Measurements from ENCODE around the gene ATG3. TPM values are rescaled to one million over a fixed set of nuclear protein-coding genes. Genes with fewer than 3 reads are reported as not detected.
"Not testable (repeated sequence)": the region's sequence is repeated elsewhere in the genome, so short reads cannot be mapped to it uniquely, and the experiment has no call there.

The ATG3 gene
- total RNA-seq, 1 donor from 2014 or later, result 58.5 TPM

GRCh38 chr3:112564940-112565305, 3.2 kb upstream of the ATG3 start:
- no peak for DNase-seq (ENCODE audit: low read depth)
- TF ChIP-seq, protein P1, sequence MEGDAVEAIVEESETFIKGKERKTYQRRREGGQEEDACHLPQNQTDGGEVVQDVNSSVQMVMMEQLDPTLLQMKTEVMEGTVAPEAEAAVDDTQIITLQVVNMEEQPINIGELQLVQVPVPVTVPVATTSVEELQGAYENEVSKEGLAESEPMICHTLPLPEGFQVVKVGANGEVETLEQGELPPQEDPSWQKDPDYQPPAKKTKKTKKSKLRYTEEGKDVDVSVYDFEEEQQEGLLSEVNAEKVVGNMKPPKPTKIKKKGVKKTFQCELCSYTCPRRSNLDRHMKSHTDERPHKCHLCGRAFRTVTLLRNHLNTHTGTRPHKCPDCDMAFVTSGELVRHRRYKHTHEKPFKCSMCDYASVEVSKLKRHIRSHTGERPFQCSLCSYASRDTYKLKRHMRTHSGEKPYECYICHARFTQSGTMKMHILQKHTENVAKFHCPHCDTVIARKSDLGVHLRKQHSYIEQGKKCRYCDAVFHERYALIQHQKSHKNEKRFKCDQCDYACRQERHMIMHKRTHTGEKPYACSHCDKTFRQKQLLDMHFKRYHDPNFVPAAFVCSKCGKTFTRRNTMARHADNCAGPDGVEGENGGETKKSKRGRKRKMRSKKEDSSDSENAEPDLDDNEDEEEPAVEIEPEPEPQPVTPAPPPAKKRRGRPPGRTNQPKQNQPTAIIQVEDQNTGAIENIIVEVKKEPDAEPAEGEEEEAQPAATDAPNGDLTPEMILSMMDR (conservative IDR thresholded peaks at IDR 0.05; ENCODE audit: low read depth, low read length), result no peak
- no peak overlapping the region for H3K4me3 ChIP-seq (ENCODE audit: low read depth, low read length)

- not testable (repeated sequence) for DNase-seq (ENCODE audit: low read depth); H3K4me3 ChIP-seq (ENCODE audit: low read depth, low read length)
Measured at GRCh38 chr3:112564247-112564939, 2.6 kb upstream of the ATG3 start.

DNA sequence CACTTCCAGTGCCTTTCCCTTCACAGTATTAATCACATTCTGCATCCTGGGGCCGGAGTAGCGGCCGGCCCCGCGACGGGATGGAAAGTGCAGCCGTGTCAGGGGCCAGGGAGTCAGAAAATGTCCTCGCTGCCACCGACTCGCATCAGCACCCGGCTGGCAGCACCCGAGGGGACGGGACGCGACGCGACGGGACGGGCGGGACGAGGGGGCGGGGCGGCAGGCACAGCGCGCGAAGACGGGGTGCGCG, 353 bp downstream of the ATG3 start:
- TF ChIP-seq, protein P1 (conservative IDR thresholded peaks at IDR 0.05; ENCODE audit: low read depth, low read length), result no peak
- no peak for DNase-seq (ENCODE audit: low read depth)
- peak overlapping the region; percentile 62 for H3K4me3 ChIP-seq (ENCODE audit: low read depth, low read length)

- TF ChIP-seq, protein P1 (conservative IDR thresholded peaks at IDR 0.05; ENCODE audit: low read depth, low read length), result no peak
- peak overlapping the region; percentile 62 for H3K4me3 ChIP-seq (ENCODE audit: low read depth, low read length)
- DNase-seq (ENCODE audit: low read depth), result peak; percentile 46
Measured at GRCh38 chr3:112560721-112561483, 860 bp downstream of the ATG3 start.

DNA sequence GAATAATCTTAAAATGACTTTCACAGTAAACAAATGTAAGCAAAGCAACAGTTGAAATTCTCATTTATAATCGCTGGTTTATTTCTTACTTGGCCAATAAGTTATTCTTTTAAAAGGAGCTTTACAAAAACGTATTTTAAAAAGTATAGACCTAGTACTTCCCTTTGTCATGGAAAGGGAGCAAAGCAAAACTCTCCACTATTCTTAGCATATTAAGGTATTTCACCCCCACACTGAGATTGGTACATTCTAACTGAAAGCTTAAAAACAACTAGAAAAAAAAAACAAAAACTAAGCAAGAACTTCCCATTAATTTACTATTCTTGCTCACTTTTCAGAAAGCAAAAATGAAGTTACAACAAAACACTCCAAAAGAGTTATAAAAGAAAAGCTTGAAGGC, 1.5 kb downstream of the ATG3 start:
- H3K4me3 ChIP-seq (ENCODE audit: low read depth, low read length), result peak overlapping the region; percentile 62
- DNase-seq (ENCODE audit: low read depth), result no peak
- TF ChIP-seq, protein P1 (conservative IDR thresholded peaks at IDR 0.05; ENCODE audit: low read depth, low read length), result no peak

DNA sequence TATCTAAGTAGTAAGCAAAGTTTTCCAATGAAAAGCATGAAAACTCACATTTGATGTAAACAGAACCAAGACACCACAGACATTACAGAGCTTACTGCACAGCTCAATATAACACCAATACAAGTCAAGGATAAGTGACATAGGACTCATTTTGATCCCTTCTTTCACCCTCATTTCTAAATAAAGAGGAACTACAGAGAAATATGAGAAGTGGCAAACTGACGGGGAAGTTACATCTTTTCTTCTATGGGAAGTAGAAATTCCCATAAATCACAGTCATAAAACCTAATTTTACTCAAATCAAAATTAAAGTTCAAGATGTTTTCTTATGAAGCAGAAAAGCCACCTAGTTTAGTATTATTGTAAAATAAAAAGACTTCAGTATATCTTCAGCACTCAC, 3.8 kb downstream of the ATG3 start:
- TF ChIP-seq, protein P1 (conservative IDR thresholded peaks at IDR 0.05; ENCODE audit: low read depth, low read length), result no peak
- DNase-seq (ENCODE audit: low read depth), result no peak
- no peak overlapping the region for H3K4me3 ChIP-seq (ENCODE audit: low read depth, low read length)

DNA sequence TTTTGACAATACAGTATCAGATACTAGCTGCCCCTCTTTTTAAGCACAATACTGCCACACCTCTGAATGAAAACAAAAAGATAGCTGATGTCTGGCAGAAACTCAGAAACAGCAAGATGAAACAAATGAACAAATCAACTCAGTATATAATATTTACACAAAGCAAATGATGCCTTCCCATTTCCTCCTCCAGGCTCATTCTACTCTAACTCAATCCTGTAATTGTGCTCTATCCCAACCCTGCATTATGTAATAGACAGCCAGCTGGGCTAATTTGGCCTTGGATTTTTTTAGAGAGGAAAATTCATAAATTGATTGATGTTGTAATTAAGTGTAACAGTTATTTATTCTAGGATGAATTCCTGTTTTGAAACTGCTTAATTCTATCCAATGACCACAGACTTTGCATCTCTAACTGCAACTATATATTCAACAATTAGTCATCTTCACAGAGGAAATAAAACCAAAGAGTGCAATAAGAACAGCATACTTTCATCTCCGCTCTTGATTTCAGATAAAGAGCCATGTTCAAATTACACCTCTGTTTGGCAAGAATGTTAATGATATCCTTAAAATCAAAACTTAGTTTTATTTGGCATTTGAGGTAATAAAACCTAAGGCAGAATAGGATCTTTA, 6.1 kb downstream of the ATG3 start:
- H3K4me3 ChIP-seq (ENCODE audit: low read depth, low read length), result no peak overlapping the region
- DNase-seq (ENCODE audit: low read depth), result no peak
- TF ChIP-seq, protein P1 (conservative IDR thresholded peaks at IDR 0.05; ENCODE audit: low read depth, low read length), result no peak

All from epithelial cell of proximal tubule (primary cell).